ENCODE measurements around the gene MTMR3. TPM values are rescaled to one million over a fixed set of nuclear protein-coding genes. Genes with fewer than 3 reads are reported as not detected.

The MTMR3 gene
- total RNA-seq, 1 experiment from 2014 or later: 16.7 TPM

GRCh38 chr22:29916007-29916544 lies 33.1 kb downstream of the MTMR3 start:
- peak; percentile 69 for DNase-seq (ENCODE audit: low read depth)

GRCh38 chr22:29917052-29917902 lies 34.3 kb downstream of the MTMR3 start:
- no peak for DNase-seq (ENCODE audit: low read depth)

- DNase-seq (ENCODE audit: low read depth): no peak
Observed at GRCh38 chr22:29925402-29925801, 42.4 kb downstream of the MTMR3 start.

GRCh38 chr22:29926057-29926456 lies 43.1 kb downstream of the MTMR3 start:
- no peak for DNase-seq (ENCODE audit: low read depth)

- no peak for DNase-seq (ENCODE audit: low read depth)
Observed at GRCh38 chr22:29932136-29932535, 49.2 kb downstream of the MTMR3 start.

- DNase-seq (ENCODE audit: low read depth): no peak
Observed at GRCh38 chr22:29933619-29934018, 50.6 kb downstream of the MTMR3 start.

GRCh38 chr22:29934596-29934995 lies 51.6 kb downstream of the MTMR3 start:
- no peak for DNase-seq (ENCODE audit: low read depth)

GRCh38 chr22:29936186-29936585 lies 53.2 kb downstream of the MTMR3 start:
- peak; percentile 41 for DNase-seq (ENCODE audit: low read depth)

GRCh38 chr22:29937940-29938693 lies 55.1 kb downstream of the MTMR3 start:
- no peak for DNase-seq (ENCODE audit: low read depth)

- DNase-seq (ENCODE audit: low read depth): no peak
Observed at GRCh38 chr22:29940526-29940925, 57.6 kb downstream of the MTMR3 start.

- DNase-seq (ENCODE audit: low read depth): no peak
Observed at GRCh38 chr22:29944339-29944738, 61.4 kb downstream of the MTMR3 start.

- DNase-seq (ENCODE audit: low read depth): no peak
Observed at GRCh38 chr22:29945435-29945834, 62.5 kb downstream of the MTMR3 start.

- DNase-seq (ENCODE audit: low read depth): no peak
Observed at GRCh38 chr22:29946220-29946619, 63.2 kb downstream of the MTMR3 start.

GRCh38 chr22:29947410-29948384 lies 64.7 kb downstream of the MTMR3 start:
- DNase-seq (ENCODE audit: low read depth): no peak

- no peak for DNase-seq (ENCODE audit: low read depth)
Observed at GRCh38 chr22:29948385-29948769, 65.4 kb downstream of the MTMR3 start.

- DNase-seq (ENCODE audit: low read depth): no peak
Observed at GRCh38 chr22:29949872-29950271, 66.9 kb downstream of the MTMR3 start.

- no peak for DNase-seq (ENCODE audit: low read depth)
Observed at GRCh38 chr22:29951791-29952413, 68.9 kb downstream of the MTMR3 start.

GRCh38 chr22:29954203-29954855 lies 71.4 kb downstream of the MTMR3 start:
- DNase-seq (ENCODE audit: low read depth): no peak

GRCh38 chr22:29956680-29957079 lies 73.7 kb downstream of the MTMR3 start:
- DNase-seq (ENCODE audit: low read depth): no peak

GRCh38 chr22:29958170-29958569 lies 75.2 kb downstream of the MTMR3 start:
- DNase-seq (ENCODE audit: low read depth): no peak

- no peak for DNase-seq (ENCODE audit: low read depth)
Observed at GRCh38 chr22:29964776-29965175, 81.8 kb downstream of the MTMR3 start.
